Kidney epithelial cell (primary cell): ENCODE results near the gene MPZL2. TPM values are rescaled to one million over a fixed set of nuclear protein-coding genes. Genes with fewer than 3 reads are reported as not detected.
A peak's percentile ranks its signal among the peaks of the same experiment; 100 is the strongest.

Experiments
- DNase-seq: peaks from one replicate; pipeline ENCODE4 v3.0.0-alpha.2; 2010; ENCODE audit warnings: low read depth
- H3K27me3 ChIP-seq: 2 replicates; pipeline ENCODE4 v1.6.0; 2011; ENCODE audit warnings: low read length; ENCODE audit not compliant: control insufficient read depth, insufficient read depth
- H3K36me3 ChIP-seq: 2 replicates; pipeline ENCODE4 v1.5.1; 2011; ENCODE audit warnings: low read length; ENCODE audit not compliant: control insufficient read depth, insufficient read depth
- H3K4me3 ChIP-seq: 2 replicates; pipeline ENCODE4 v1.5.1; 2011; ENCODE audit warnings: low read depth, mild to moderate bottlenecking, control low read depth, low read length
- CTCF ChIP-seq: IDR thresholded peaks from 2 replicates; pipeline ENCODE4 v1.5.1; 2011; ENCODE audit warnings: mild to moderate bottlenecking, moderate library complexity, low read length, control low read depth, inconsistent platforms; ENCODE audit not compliant: insufficient read depth, poor library complexity, severe bottlenecking
- total RNA-seq: library from RNA; depleted of rRNA; stranded (reverse); fragments of >200 nt; gene quantifications from 2 replicates; pipeline ENCODE4 v1.2.3, GENCODE V29; 2015

Gene MPZL2
- total RNA-seq, 1 donor from 2014 or later: 13.1 TPM

GRCh38 chr11:118272001-118272400 lies 7.9 kb upstream of the MPZL2 start:
- DNase-seq: no peak
- H3K27me3 ChIP-seq: no peaks in the 10 kb centered on the region
- H3K4me3 ChIP-seq: no peak overlapping the region
- TF ChIP-seq CTCF: no peak
- no peaks in the 10 kb centered on the region for H3K36me3 ChIP-seq

GRCh38 chr11:118267486-118267885 lies 3.4 kb upstream of the MPZL2 start:
- DNase-seq: no peak
- TF ChIP-seq CTCF: no peak
- H3K36me3 ChIP-seq: no peaks in the 10 kb centered on the region
- H3K27me3 ChIP-seq: no peaks in the 10 kb centered on the region
- no peak overlapping the region for H3K4me3 ChIP-seq

GRCh38 chr11:118265954-118266353 lies 1.9 kb upstream of the MPZL2 start:
- no peak for TF ChIP-seq CTCF
- no peaks in the 10 kb centered on the region for H3K36me3 ChIP-seq
- no peak overlapping the region for H3K4me3 ChIP-seq
- no peaks in the 10 kb centered on the region for H3K27me3 ChIP-seq
- no peak for DNase-seq

- Histone ChIP-seq H3K27me3 (no peaks in the 10 kb centered on the region), H3K4me3 (peak overlapping the region; percentile 31), H3K36me3 (no peaks in the 10 kb centered on the region)
- TF ChIP-seq CTCF: no peak
- DNase-seq: no peak
These were observed 720 bp upstream of the MPZL2 start for GRCh38 chr11:118264569-118265465.

GRCh38 chr11:118263112-118263511 lies 985 bp downstream of the MPZL2 start:
- Histone ChIP-seq H3K36me3 (no peaks in the 10 kb centered on the region), H3K27me3 (no peaks in the 10 kb centered on the region), H3K4me3 (peak overlapping the region; percentile 31)
- no peak for DNase-seq
- no peak for TF ChIP-seq CTCF

GRCh38 chr11:118260353-118260752 lies 3.7 kb downstream of the MPZL2 start:
- no peaks in the 10 kb centered on the region for H3K36me3 ChIP-seq
- H3K27me3 ChIP-seq: no peaks in the 10 kb centered on the region
- DNase-seq: no peak

More at GRCh38 chr11:118260353-118260752, 3.7 kb downstream of the MPZL2 start:
- no peak overlapping the region for H3K4me3 ChIP-seq
- TF ChIP-seq CTCF: no peak
